Measurements from ENCODE around the gene DLK1.

- TF ChIP-seq CTCF (IDR thresholded peaks at IDR 0.05; ENCODE audit: poor library complexity) (no peak), EZH2 (IDR thresholded peaks at IDR 0.05; ENCODE audit: borderline replicate concordance) (no peak), EZH2phosphoT487 (IDR thresholded peaks at IDR 0.05; ENCODE audit: low read depth, severe bottlenecking, unreplicated experiment) (no peak)
Measured at GRCh38 chr14:100754020-100754419, 27.3 kb downstream of the DLK1 start.

Measured in hepatocyte (in vitro differentiated cells).